BLaER1 (cell line): ENCODE measurements around the gene AP1S2.

ENCODE experiments used
- H3K27ac ChIP-seq: shearing (Covaris generic); formaldehyde crosslinking; 2 replicates; pipeline ENCODE4 v1.8.1; 2022
- H3K27me3 ChIP-seq: shearing (Covaris generic); formaldehyde crosslinking; 2 replicates; pipeline ENCODE4 v1.8.1; 2022
- H3K36me3 ChIP-seq: shearing (Covaris generic); formaldehyde crosslinking; 2 replicates; pipeline ENCODE4 v1.8.1; 2022
- H3K4me1 ChIP-seq: shearing (Covaris generic); formaldehyde crosslinking; 2 replicates; pipeline ENCODE4 v1.8.1; 2022
- H3K4me2 ChIP-seq: shearing (Covaris generic); formaldehyde crosslinking; 2 replicates; pipeline ENCODE4 v1.8.1; 2022
- H3K4me3 ChIP-seq: shearing (Covaris generic); formaldehyde crosslinking; 2 replicates; pipeline ENCODE4 v1.8.1; 2022
- H3K9ac ChIP-seq: shearing (Covaris generic); formaldehyde crosslinking; 2 replicates; pipeline ENCODE4 v1.8.1; 2022
- H3K9me3 ChIP-seq: shearing (Covaris generic); formaldehyde crosslinking; 2 replicates; pipeline ENCODE4 v1.8.1; 2022
- H4K20me1 ChIP-seq: shearing (Covaris generic); formaldehyde crosslinking; 2 replicates; pipeline ENCODE4 v1.8.1; 2022
- Cebpa-rat ChIP-seq: shearing (Covaris generic); IDR thresholded peaks from 2 replicates; pipeline ENCODE4 v1.8.1; 2022

AP1S2 gene

GRCh38 chrX:15856636-15857035 lies 2.0 kb upstream of the AP1S2 start:
- H3K9ac ChIP-seq: peak overlapping the region; percentile 81
- H3K27me3 ChIP-seq: peaks cover 81% of the 10 kb centered on the region
- peaks cover 6% of the 10 kb centered on the region; the same call in 1 of the 2 replicates for H3K9me3 ChIP-seq
- TF ChIP-seq Cebpa-rat: no peak
- H3K4me1 ChIP-seq: peaks cover 16% of the 10 kb centered on the region; the same call in 1 of the 2 replicates
- H3K36me3 ChIP-seq: no peaks in the 10 kb centered on the region
- peak overlapping the region; percentile 85 for H3K4me2 ChIP-seq
- peak overlapping the region; percentile 74; the same call in 1 of the 2 replicates for H3K4me3 ChIP-seq
- H3K27ac ChIP-seq: peak overlapping the region; percentile 87
- H4K20me1 ChIP-seq: peaks cover 38% of the 10 kb centered on the region

GRCh38 chrX:15856222-15856587 lies 1.6 kb upstream of the AP1S2 start:
- H3K9me3 ChIP-seq: peaks cover 5% of the 10 kb centered on the region; the same call in 1 of the 2 replicates
- peak overlapping the region; percentile 81 for H3K9ac ChIP-seq
- H3K4me2 ChIP-seq: peak overlapping the region; percentile 85
- no peaks in the 10 kb centered on the region for H3K36me3 ChIP-seq
- TF ChIP-seq Cebpa-rat: no peak
- H4K20me1 ChIP-seq: peaks cover 38% of the 10 kb centered on the region
- peak overlapping the region; percentile 87 for H3K27ac ChIP-seq
- H3K27me3 ChIP-seq: peaks cover 80% of the 10 kb centered on the region
- H3K4me3 ChIP-seq: peak overlapping the region; percentile 74
- peaks cover 16% of the 10 kb centered on the region; the same call in 1 of the 2 replicates for H3K4me1 ChIP-seq

GRCh38 chrX:15855568-15856221 lies 1.1 kb upstream of the AP1S2 start:
- H3K36me3 ChIP-seq: no peaks in the 10 kb centered on the region
- H3K4me2 ChIP-seq: peak overlapping the region; percentile 85
- peak overlapping the region; percentile 87 for H3K27ac ChIP-seq
- TF ChIP-seq Cebpa-rat: no peak
- H3K9ac ChIP-seq: peak overlapping the region; percentile 81
- H3K9me3 ChIP-seq: no peaks in the 10 kb centered on the region
- peaks cover 16% of the 10 kb centered on the region; the same call in 1 of the 2 replicates for H3K4me1 ChIP-seq
- H3K27me3 ChIP-seq: peaks cover 80% of the 10 kb centered on the region
- peaks cover 40% of the 10 kb centered on the region for H4K20me1 ChIP-seq
- peak overlapping the region; percentile 74 for H3K4me3 ChIP-seq

- H3K4me1 ChIP-seq: peaks cover 16% of the 10 kb centered on the region; the same call in 1 of the 2 replicates
These were observed 445 bp downstream of the AP1S2 start for GRCh38 chrX:15854080-15854655.

GRCh38 chrX:15853586-15854079 lies 980 bp downstream of the AP1S2 start:
- Histone ChIP-seq H3K4me1 (peaks cover 16% of the 10 kb centered on the region; the same call in 1 of the 2 replicates), H3K27ac (peak overlapping the region; percentile 75; the same call in 1 of the 2 replicates), H4K20me1 (peaks cover 61% of the 10 kb centered on the region), H3K4me2 (peak overlapping the region; percentile 85), H3K9ac (peak overlapping the region; percentile 75), H3K9me3 (no peaks in the 10 kb centered on the region), H3K36me3 (0 out of 2 replicates have a peak, but pooled peaks cover 3% of the 10 kb centered on the region), H3K4me3 (peak overlapping the region; percentile 74), H3K27me3 (peaks cover 92% of the 10 kb centered on the region)
- no peak for TF ChIP-seq Cebpa-rat

More at GRCh38 chrX:15854080-15854655, 445 bp downstream of the AP1S2 start:
- Histone ChIP-seq H3K4me2 (peak overlapping the region; percentile 85), H3K27me3 (peaks cover 92% of the 10 kb centered on the region), H3K9me3 (no peaks in the 10 kb centered on the region), H3K4me3 (peak overlapping the region; percentile 74), H4K20me1 (peaks cover 55% of the 10 kb centered on the region), H3K27ac (peak overlapping the region; percentile 75), H3K9ac (peak overlapping the region; percentile 75), H3K36me3 (0 out of 2 replicates have a peak, but pooled peaks cover 3% of the 10 kb centered on the region)
- TF ChIP-seq Cebpa-rat: no peak

GRCh38 chrX:15849555-15849954 lies 5.1 kb downstream of the AP1S2 start:
- peaks cover 71% of the 10 kb centered on the region for H4K20me1 ChIP-seq
- no peaks in the 10 kb centered on the region for H3K9me3 ChIP-seq
- H3K27ac ChIP-seq: no peak overlapping the region
- peaks cover 7% of the 10 kb centered on the region; the same call in 1 of the 2 replicates for H3K36me3 ChIP-seq
- H3K27me3 ChIP-seq: peaks cover 95% of the 10 kb centered on the region
- no peak overlapping the region for H3K9ac ChIP-seq
- H3K4me2 ChIP-seq: no peak overlapping the region
- H3K4me1 ChIP-seq: peaks cover 10% of the 10 kb centered on the region; the same call in 1 of the 2 replicates
- no peak for TF ChIP-seq Cebpa-rat
- no peak overlapping the region for H3K4me3 ChIP-seq

- H3K4me2 ChIP-seq: no peak overlapping the region
These were observed 6.0 kb downstream of the AP1S2 start for GRCh38 chrX:15848576-15848975.

GRCh38 chrX:15843960-15844359 lies 10.7 kb downstream of the AP1S2 start:
- peaks cover 12% of the 10 kb centered on the region; the same call in 1 of the 2 replicates for H3K36me3 ChIP-seq
- no peak overlapping the region for H3K9ac ChIP-seq
- no peaks in the 10 kb centered on the region for H3K4me1 ChIP-seq
- H3K27me3 ChIP-seq: peaks cover 60% of the 10 kb centered on the region
- no peak for TF ChIP-seq Cebpa-rat
- no peak overlapping the region for H3K4me3 ChIP-seq
- H3K27ac ChIP-seq: no peak overlapping the region
- peaks cover 28% of the 10 kb centered on the region for H4K20me1 ChIP-seq
- H3K9me3 ChIP-seq: no peaks in the 10 kb centered on the region
- H3K4me2 ChIP-seq: no peak overlapping the region

More at GRCh38 chrX:15848576-15848975, 6.0 kb downstream of the AP1S2 start:
- Histone ChIP-seq H3K4me1 (peaks cover 4% of the 10 kb centered on the region; the same call in 1 of the 2 replicates), H3K9ac (no peak overlapping the region), H4K20me1 (peaks cover 64% of the 10 kb centered on the region), H3K9me3 (no peaks in the 10 kb centered on the region), H3K27ac (no peak overlapping the region), H3K27me3 (peaks cover 97% of the 10 kb centered on the region), H3K36me3 (peaks cover 11% of the 10 kb centered on the region; the same call in 1 of the 2 replicates), H3K4me3 (no peak overlapping the region)
- TF ChIP-seq Cebpa-rat: no peak

GRCh38 chrX:15841853-15842516 lies 12.6 kb downstream of the AP1S2 start:
- H3K9ac ChIP-seq: no peak overlapping the region
- peaks cover 15% of the 10 kb centered on the region; the same call in 1 of the 2 replicates for H3K36me3 ChIP-seq
- H3K4me2 ChIP-seq: no peak overlapping the region

More at GRCh38 chrX:15841853-15842516, 12.6 kb downstream of the AP1S2 start:
- no peaks in the 10 kb centered on the region for H3K4me1 ChIP-seq
- no peak overlapping the region for H3K4me3 ChIP-seq
- peaks cover 40% of the 10 kb centered on the region for H3K27me3 ChIP-seq
- peaks cover 9% of the 10 kb centered on the region; the same call in 1 of the 2 replicates for H4K20me1 ChIP-seq
- no peak for TF ChIP-seq Cebpa-rat
- no peak overlapping the region for H3K27ac ChIP-seq
- H3K9me3 ChIP-seq: no peaks in the 10 kb centered on the region
